HCT116 (cell line): ENCODE measurements around the gene RPL21. TPM values are rescaled to one million over a fixed set of nuclear protein-coding genes. Genes with fewer than 3 reads are reported as not detected.

Source experiments
- ATAC-seq: fragments of 200-7000 bp; cut with Tn5 transposase; 2 replicates; pipeline ENCODE4 v1.9.1; 2020; ENCODE audit warnings: mild to moderate bottlenecking, moderate library complexity
- BruUV-seq: library from RNA; stranded (reverse); fragments of 400-500 nt; replicated peaks from 2 replicates; lab custom pipeline; 2021; lab: Mats Ljungman, UMichigan
- CTCF ChIA-PET: fragments of 300-600 bp; sonication (Branson Sonifier 250); formaldehyde crosslinking; loops from one replicate; lab custom pipeline; 2021; ENCODE audit warnings: antibody characterized with exemption; lab: Charles Lee
- POLR2A ChIA-PET: fragments of 300-600, 350-600 bp; sonication (Branson Sonifier 250); formaldehyde crosslinking; loops from one replicate; lab custom pipeline; 2021; ENCODE audit warnings: antibody characterized with exemption; lab: Charles Lee
- RAD21 ChIA-PET, 2 experiments: fragments of 300-600 bp; sonication (Branson Sonifier 250); formaldehyde crosslinking; loops; one replicate each; lab custom pipeline; 2023; ENCODE audit warnings: low total read pairs in 2 of 2; ENCODE audit not compliant: uncharacterized antibody in 2 of 2, unreplicated experiment in 2 of 2, low non-redundant PET in 1 of 2; lab: Charles Lee
- DNase-seq: peaks from one replicate; pipeline ENCODE4 v3.0.0-alpha.2; 2010; ENCODE audit warnings: low read depth, low spot score
- H2AFZ ChIP-seq: fragments of 200-600 bp; shearing (Covaris generic), sonication (generic); 2 replicates; pipeline ENCODE4 v1.6.1; 2017; ENCODE audit warnings: low read depth, mixed run types, mixed read lengths, antibody characterized with exemption, low read length; ENCODE audit not compliant: poor library complexity, severe bottlenecking
- H3K27ac ChIP-seq: 2 replicates; pipeline ENCODE4 v1.5.1; 2012; ENCODE audit warnings: low read depth, low read length
- H3K27me3 ChIP-seq: fragments of 200-600 bp; sonication (generic); 2 replicates; pipeline ENCODE4 v1.6.1; 2016; ENCODE audit warnings: mixed run types, low read length, mixed read lengths; ENCODE audit not compliant: insufficient read depth
- H3K36me3 ChIP-seq, 2 experiments: fragments of 200-500 bp in 1 of 2; fragments of 200-600 bp in 1 of 2; sonication (Bioruptor generic) in 1 of 2; sonication (generic) in 1 of 2; 2 replicates each; pipeline versions ENCODE4 v1.5.1 to v1.6.1; 2014 to 2016; ENCODE audit warnings: low read length in 2 of 2, inconsistent platforms in 1 of 2, mixed read lengths in 1 of 2, mixed run types in 1 of 2; ENCODE audit not compliant: insufficient read depth in 2 of 2, control insufficient read depth in 1 of 2
- H3K4me1 ChIP-seq, 2 experiments: fragments of 200-600 bp in 1 of 2; sonication (generic) in 1 of 2; 2 replicates each; pipeline versions ENCODE4 v1.5.1 to v1.6.1; 2012 to 2017; ENCODE audit warnings: low read length in 2 of 2, inconsistent platforms in 1 of 2, mild to moderate bottlenecking in 1 of 2, mixed read lengths in 1 of 2, mixed run types in 1 of 2, moderate library complexity in 1 of 2; ENCODE audit not compliant: insufficient read depth in 2 of 2, control insufficient read depth in 1 of 2
- H3K4me2 ChIP-seq: fragments of 200-600 bp; sonication (generic); 2 replicates; pipeline ENCODE4 v1.6.1; 2017; ENCODE audit warnings: mixed run types, low read length, mixed read lengths
- H3K4me3 ChIP-seq, 2 experiments: fragments of 200-600 bp in 1 of 2; sonication (generic) in 1 of 2; replicated peaks in 1 of 2; 2 replicates each; pipeline ENCODE4 v1.5.1; 2011 to 2016; ENCODE audit warnings: low read length in 2 of 2, control low read depth in 1 of 2, low read depth in 1 of 2, mild to moderate bottlenecking in 1 of 2, mixed read lengths in 1 of 2, mixed run types in 1 of 2
- H3K79me2 ChIP-seq: fragments of 200-600 bp; sonication (generic); 2 replicates; pipeline ENCODE4 v1.6.1; 2017; ENCODE audit warnings: mild to moderate bottlenecking, mixed run types, low read length, moderate library complexity, mixed read lengths; ENCODE audit not compliant: insufficient read depth
- H3K9ac ChIP-seq: fragments of 200-600 bp; sonication (generic); 2 replicates; pipeline ENCODE4 v1.6.1; 2016; ENCODE audit warnings: low read length, mixed read lengths
- H3K9me2 ChIP-seq: fragments of 200-600 bp; sonication (generic), shearing (Covaris generic); 2 replicates; pipeline ENCODE4 v1.6.1; 2017; ENCODE audit warnings: mixed run types, mild to moderate bottlenecking, moderate library complexity; ENCODE audit not compliant: insufficient read depth
- H3K9me3 ChIP-seq, 2 experiments: fragments of 200-500 bp in 1 of 2; fragments of 200-600 bp in 1 of 2; sonication (Bioruptor generic) in 1 of 2; sonication (generic) in 1 of 2; 2 replicates each; pipeline ENCODE4 v1.6.1; 2014 to 2017; ENCODE audit warnings: low read length in 2 of 2, mixed read lengths in 2 of 2, inconsistent platforms in 1 of 2, low read depth in 1 of 2, mild to moderate bottlenecking in 1 of 2, mixed run types in 1 of 2, moderate library complexity in 1 of 2; ENCODE audit not compliant: control insufficient read depth in 1 of 2, insufficient read depth in 1 of 2
- H4K20me1 ChIP-seq: fragments of 200-600 bp; sonication (generic), shearing (Covaris generic); 2 replicates; pipeline ENCODE4 v1.6.1; 2017; ENCODE audit warnings: mixed run types, mild to moderate bottlenecking, moderate library complexity; ENCODE audit not compliant: insufficient read depth
- CEBPB ChIP-seq: IDR thresholded peaks from 2 replicates; pipeline ENCODE4 v1.6.1; 2012; ENCODE audit warnings: low read depth
- EGR1 ChIP-seq: IDR thresholded peaks from 2 replicates; pipeline ENCODE4 v1.6.1; 2012; ENCODE audit warnings: low read depth
- ELF1 ChIP-seq: IDR thresholded peaks from 2 replicates; pipeline ENCODE4 v1.6.1; 2012; ENCODE audit warnings: low read depth, borderline replicate concordance
- JUND ChIP-seq: IDR thresholded peaks from 2 replicates; pipeline ENCODE4 v1.6.1; 2012
- POLR2AphosphoS5 ChIP-seq: IDR thresholded peaks from 2 replicates; pipeline ENCODE4 v1.6.1; 2011; ENCODE audit warnings: mild to moderate bottlenecking, low read depth, low read length, moderate library complexity
- REST ChIP-seq: IDR thresholded peaks from 2 replicates; pipeline ENCODE4 v1.6.1; 2012; ENCODE audit warnings: low read depth
- SIN3A ChIP-seq: IDR thresholded peaks from 2 replicates; pipeline ENCODE4 v1.6.1; 2012; ENCODE audit warnings: low read depth
- SP1 ChIP-seq: IDR thresholded peaks from 2 replicates; pipeline ENCODE4 v1.6.1; 2012; ENCODE audit warnings: low read depth
- SRF ChIP-seq: IDR thresholded peaks from 2 replicates; pipeline ENCODE4 v1.6.1; 2012; ENCODE audit warnings: low read depth
- TCF7L2 ChIP-seq: IDR thresholded peaks from 2 replicates; pipeline ENCODE4 v1.7.0; 2011; ENCODE audit warnings: borderline replicate concordance, inconsistent platforms; ENCODE audit not compliant: insufficient read depth, insufficient read length; ENCODE audit errors: extremely low read depth
- YY1 ChIP-seq: IDR thresholded peaks from 2 replicates; pipeline ENCODE4 v1.6.1; 2011; ENCODE audit warnings: low read length, low read depth, moderate library complexity, mild to moderate bottlenecking; ENCODE audit not compliant: insufficient replicate concordance; ENCODE audit errors: extremely low read depth
- ZFX ChIP-seq: fragments of 450-650 bp; IDR thresholded peaks from 2 replicates; pipeline ENCODE4 v1.6.1; 2017
- ZNF274 ChIP-seq: fragments of 200-500 bp; sonication (Bioruptor generic); IDR thresholded peaks from 2 replicates; pipeline ENCODE4 v1.6.1; 2014; ENCODE audit warnings: mild to moderate bottlenecking, low read depth, low read length, inconsistent platforms
- intact Hi-C: fragments of 100-400 bp; cut with micrococcal nuclease; formaldehyde crosslinking; loops from 2 replicates; pipeline ENCODE4 v1.10.0; 2022
- total RNA-seq: library from RNA; stranded (reverse); gene quantifications from one replicate; pipeline ENCODE4 v1.2.1, GENCODE V29; 2021; ENCODE audit not compliant: unreplicated experiment
- TF ChIP-seq, protein P1 (sequence below): IDR thresholded peaks from 2 replicates; pipeline ENCODE4 v1.6.1; 2012
- TF ChIP-seq, protein P2 (sequence below): IDR thresholded peaks from 2 replicates; pipeline ENCODE4 v1.6.1; 2011; ENCODE audit warnings: mild to moderate bottlenecking, low read length, moderate library complexity; ENCODE audit not compliant: insufficient replicate concordance; ENCODE audit errors: extremely low read depth
- TF ChIP-seq, protein P3 (sequence below): IDR thresholded peaks from 2 replicates; pipeline ENCODE4 v1.6.1; 2012

Gene RPL21
- total RNA-seq, 1 experiment from 2014 or later, result 915 TPM

DNA sequence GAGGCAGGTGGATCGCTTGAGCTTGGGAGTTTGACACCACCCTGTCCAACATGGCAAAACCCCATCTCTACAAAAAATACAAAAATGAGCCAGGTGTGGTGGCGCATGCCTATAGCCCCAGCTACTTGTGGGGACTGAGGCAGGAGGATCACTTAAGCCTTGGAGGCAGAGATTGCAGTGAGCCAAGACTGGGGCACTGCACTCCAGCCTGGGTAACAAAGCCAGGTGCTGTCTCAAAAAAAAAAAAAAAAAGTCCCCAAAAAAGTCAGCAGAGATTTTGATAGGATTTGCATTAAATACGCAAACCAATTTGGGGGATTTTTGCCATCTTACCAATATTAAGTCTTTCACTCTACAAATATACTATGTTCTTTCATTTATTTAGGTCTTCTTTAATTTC, 21.7 kb upstream of the RPL21 start (continued):
- no peak for TF ChIP-seq REST
- TF ChIP-seq CEBPB, result no peak
- TF ChIP-seq ELF1, result no peak
- TF ChIP-seq SIN3A, result no peak
- TF ChIP-seq ZNF274, result no peak
- no peak for TF ChIP-seq ZFX
- TF ChIP-seq SP1, result no peak
- TF ChIP-seq YY1, result no peak
- TF ChIP-seq, all 23 proteins: peak for 0

DNA sequence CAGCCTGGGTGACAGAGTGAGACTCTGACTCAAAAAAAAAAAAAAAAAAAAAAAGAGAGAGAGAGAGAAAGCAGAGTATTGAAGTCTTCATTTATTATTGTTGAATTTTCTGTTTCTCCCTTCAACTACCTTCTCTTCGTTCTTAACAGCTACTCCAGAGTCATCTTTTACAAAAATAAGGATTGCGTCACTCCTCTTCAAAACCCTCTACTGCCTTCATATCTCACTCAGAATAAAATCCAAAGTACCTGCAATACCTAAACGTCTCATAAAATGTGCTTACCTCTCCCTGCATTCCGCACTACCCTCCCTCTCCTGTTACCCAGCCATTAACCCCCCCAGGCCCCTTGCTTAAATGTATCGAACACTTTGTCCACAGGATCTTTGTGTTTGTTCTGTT, 17.4 kb upstream of the RPL21 start:
- ChIA-PET RAD21 (no interaction called here), POLR2A (no interaction called here), CTCF (no interaction called here)
- no peak overlapping the region for H3K4me2 ChIP-seq
- BruUV-seq, result no TSS peak
- TF ChIP-seq, protein P1, sequence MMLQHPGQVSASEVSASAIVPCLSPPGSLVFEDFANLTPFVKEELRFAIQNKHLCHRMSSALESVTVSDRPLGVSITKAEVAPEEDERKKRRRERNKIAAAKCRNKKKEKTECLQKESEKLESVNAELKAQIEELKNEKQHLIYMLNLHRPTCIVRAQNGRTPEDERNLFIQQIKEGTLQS, result no peak
- no peak for TF ChIP-seq ELF1
- TF ChIP-seq TCF7L2, result no peak
- no peak for TF ChIP-seq JUND
- TF ChIP-seq SRF, result no peak
- no peak for TF ChIP-seq ZNF274
- TF ChIP-seq POLR2AphosphoS5, result no peak
- TF ChIP-seq, protein P2, sequence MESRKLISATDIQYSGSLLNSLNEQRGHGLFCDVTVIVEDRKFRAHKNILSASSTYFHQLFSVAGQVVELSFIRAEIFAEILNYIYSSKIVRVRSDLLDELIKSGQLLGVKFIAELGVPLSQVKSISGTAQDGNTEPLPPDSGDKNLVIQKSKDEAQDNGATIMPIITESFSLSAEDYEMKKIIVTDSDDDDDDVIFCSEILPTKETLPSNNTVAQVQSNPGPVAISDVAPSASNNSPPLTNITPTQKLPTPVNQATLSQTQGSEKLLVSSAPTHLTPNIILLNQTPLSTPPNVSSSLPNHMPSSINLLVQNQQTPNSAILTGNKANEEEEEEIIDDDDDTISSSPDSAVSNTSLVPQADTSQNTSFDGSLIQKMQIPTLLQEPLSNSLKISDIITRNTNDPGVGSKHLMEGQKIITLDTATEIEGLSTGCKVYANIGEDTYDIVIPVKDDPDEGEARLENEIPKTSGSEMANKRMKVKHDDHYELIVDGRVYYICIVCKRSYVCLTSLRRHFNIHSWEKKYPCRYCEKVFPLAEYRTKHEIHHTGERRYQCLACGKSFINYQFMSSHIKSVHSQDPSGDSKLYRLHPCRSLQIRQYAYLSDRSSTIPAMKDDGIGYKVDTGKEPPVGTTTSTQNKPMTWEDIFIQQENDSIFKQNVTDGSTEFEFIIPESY, result no peak
- TF ChIP-seq, protein P3, sequence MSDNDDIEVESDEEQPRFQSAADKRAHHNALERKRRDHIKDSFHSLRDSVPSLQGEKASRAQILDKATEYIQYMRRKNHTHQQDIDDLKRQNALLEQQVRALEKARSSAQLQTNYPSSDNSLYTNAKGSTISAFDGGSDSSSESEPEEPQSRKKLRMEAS, result no peak
- TF ChIP-seq CEBPB, result no peak
- no peak for TF ChIP-seq EGR1
- no peak overlapping the region for H3K4me3 ChIP-seq
- no peaks in the 10 kb centered on the region for H3K4me1 ChIP-seq
- no peaks in the 10 kb centered on the region for H4K20me1 ChIP-seq
- DNase-seq, result no peak
- H3K27ac ChIP-seq, result no peak overlapping the region
- no peaks in the 10 kb centered on the region for H3K36me3 ChIP-seq
- no peaks in the 10 kb centered on the region for H3K9me3 ChIP-seq
- H3K79me2 ChIP-seq, result no peaks in the 10 kb centered on the region
- H3K27me3 ChIP-seq, result no peaks in the 10 kb centered on the region
- no peak for ATAC-seq
- H3K9me2 ChIP-seq, result no peaks in the 10 kb centered on the region
- H3K9ac ChIP-seq, result no peak overlapping the region
- intact Hi-C loops, result no loop called here
- H2AFZ ChIP-seq, result no peak overlapping the region
